H9 (cell line): ENCODE measurements around the gene TMED8. TPM values are rescaled to one million over a fixed set of nuclear protein-coding genes. Genes with fewer than 3 reads are reported as not detected.
A peak's percentile ranks its signal among the peaks of the same experiment; 100 is the strongest.

Source experiments
- DNase-seq: peaks from one replicate; pipeline ENCODE4 v3.0.0-alpha.2; 2017
- H2AFZ ChIP-seq: one replicate; pipeline ENCODE4 v1.6.1; 2013; ENCODE audit warnings: mild to moderate bottlenecking, low read length, control low read depth, moderate library complexity
- H2AK5ac ChIP-seq: 2 replicates; pipeline ENCODE4 v1.6.1; 2013; ENCODE audit warnings: low read length, control low read depth, mixed read lengths; ENCODE audit not compliant: insufficient read length
- H2BK120ac ChIP-seq: one replicate; pipeline ENCODE4 v1.6.1; 2013; ENCODE audit warnings: low read depth, mild to moderate bottlenecking, low read length, control low read depth, inconsistent platforms; ENCODE audit not compliant: poor library complexity, severe bottlenecking
- H2BK12ac ChIP-seq: 2 replicates; pipeline ENCODE4 v1.6.1; 2013; ENCODE audit warnings: low read length, control low read depth, mixed read lengths, low read depth; ENCODE audit not compliant: insufficient read length
- H2BK15ac ChIP-seq: 2 replicates; pipeline ENCODE4 v1.6.1; 2013; ENCODE audit warnings: low read depth, low read length, control low read depth
- H2BK20ac ChIP-seq: one replicate; pipeline ENCODE4 v1.6.1; 2013; ENCODE audit warnings: low read depth, mild to moderate bottlenecking, low read length, control low read depth, inconsistent platforms; ENCODE audit not compliant: poor library complexity, severe bottlenecking
- H2BK5ac ChIP-seq: 2 replicates; pipeline ENCODE4 v1.6.1; 2013; ENCODE audit warnings: low read length, control low read depth, mixed read lengths; ENCODE audit not compliant: insufficient read length
- H3K14ac ChIP-seq: 2 replicates; pipeline ENCODE4 v1.6.1; 2013; ENCODE audit warnings: low read length, control low read depth; ENCODE audit not compliant: insufficient read depth
- H3K18ac ChIP-seq: 2 replicates; pipeline ENCODE4 v1.6.1; 2013; ENCODE audit warnings: low read depth, mild to moderate bottlenecking, mixed read lengths, low read length, control low read depth; ENCODE audit not compliant: insufficient read length
- H3K23ac ChIP-seq: 2 replicates; pipeline ENCODE4 v1.6.1; 2013; ENCODE audit warnings: low read length, control low read depth, mixed read lengths, low read depth; ENCODE audit not compliant: insufficient read length
- H3K23me2 ChIP-seq: 2 replicates; pipeline ENCODE4 v1.6.1; 2013; ENCODE audit warnings: low read depth, mild to moderate bottlenecking, mixed read lengths, low read length, control low read depth; ENCODE audit not compliant: insufficient read length, poor library complexity, severe bottlenecking
- H3K27ac ChIP-seq: 2 replicates; pipeline ENCODE4 v1.5.1; 2013; ENCODE audit warnings: low read length, control low read depth, mixed read lengths, low read depth; ENCODE audit not compliant: insufficient read length
- H3K27me3 ChIP-seq: 2 replicates; pipeline ENCODE4 v1.6.1; 2013; ENCODE audit warnings: low read length, control low read depth, inconsistent platforms; ENCODE audit not compliant: insufficient read depth
- H3K4ac ChIP-seq: 2 replicates; pipeline ENCODE4 v1.6.1; 2013; ENCODE audit warnings: low read depth, mild to moderate bottlenecking, control low read depth, inconsistent platforms, low read length, moderate library complexity
- H3K4me1 ChIP-seq: 2 replicates; pipeline ENCODE4 v1.6.1; 2013; ENCODE audit warnings: low read length, control low read depth, inconsistent platforms; ENCODE audit not compliant: insufficient read depth
- H3K4me2 ChIP-seq: 2 replicates; pipeline ENCODE4 v1.6.1; 2013; ENCODE audit warnings: low read length, control low read depth, mixed read lengths; ENCODE audit not compliant: insufficient read length, insufficient read depth
- H3K56ac ChIP-seq: 2 replicates; pipeline ENCODE4 v1.6.1; 2013; ENCODE audit warnings: low read depth, mild to moderate bottlenecking, mixed read lengths, low read length, control low read depth; ENCODE audit not compliant: insufficient read length
- H3K79me1 ChIP-seq: 2 replicates; pipeline ENCODE4 v1.6.1; 2013; ENCODE audit warnings: low read depth, mild to moderate bottlenecking, moderate library complexity, low read length, control low read depth, inconsistent platforms; ENCODE audit not compliant: insufficient read depth, poor library complexity, severe bottlenecking
- H3K79me2 ChIP-seq: 2 replicates; pipeline ENCODE4 v1.6.1; 2013; ENCODE audit warnings: low read length, control low read depth, inconsistent platforms; ENCODE audit not compliant: insufficient read depth
- H3K9ac ChIP-seq: 2 replicates; pipeline ENCODE4 v1.6.1; 2013; ENCODE audit warnings: low read length, control low read depth, mixed read lengths; ENCODE audit not compliant: insufficient read length; ENCODE audit errors: extremely low read depth
- H3K9me3 ChIP-seq: one replicate; pipeline ENCODE4 v1.6.1; 2013; ENCODE audit warnings: low read depth, low read length, inconsistent platforms; ENCODE audit not compliant: control insufficient read depth
- H3T11ph ChIP-seq: one replicate; pipeline ENCODE4 v1.6.1; 2013; ENCODE audit warnings: mild to moderate bottlenecking, low read length, control low read depth, inconsistent platforms
- H4K20me1 ChIP-seq: one replicate; pipeline ENCODE4 v1.6.1; 2013; ENCODE audit not compliant: control insufficient read depth, insufficient read length, insufficient read depth
- H4K5ac ChIP-seq: 2 replicates; pipeline ENCODE4 v1.6.1; 2013; ENCODE audit warnings: low read depth, mild to moderate bottlenecking, mixed read lengths, low read length, control low read depth; ENCODE audit not compliant: insufficient read length
- H4K8ac ChIP-seq: replicated peaks from 2 replicates; pipeline ENCODE4 v1.6.1; 2013; ENCODE audit warnings: low read length, control low read depth, mixed read lengths, low read depth; ENCODE audit not compliant: insufficient read length
- H4K91ac ChIP-seq: 2 replicates; pipeline ENCODE4 v1.6.1; 2013; ENCODE audit warnings: low read depth, mild to moderate bottlenecking, moderate library complexity, mixed read lengths, low read length, control low read depth; ENCODE audit not compliant: insufficient read length
- H3K27ac Mint-ChIP-seq, 3 experiments: 2 replicates in 2 of 3; 3 replicates in 1 of 3; pipeline ENCODE4 v1.8.0; 2020 to 2021; ENCODE audit warnings: mixed read lengths in 3 of 3, mild to moderate bottlenecking in 1 of 3, moderate library complexity in 1 of 3
- H3K27me3 Mint-ChIP-seq: 2 replicates; pipeline ENCODE4 v1.8.0; 2021; ENCODE audit warnings: low read depth, mild to moderate bottlenecking, moderate library complexity, mixed read lengths
- H3K36me3 Mint-ChIP-seq, 3 experiments: 2 replicates in 2 of 3; 3 replicates in 1 of 3; pipeline ENCODE4 v1.8.0; 2020 to 2021; ENCODE audit warnings: low read depth in 3 of 3, mixed read lengths in 3 of 3; ENCODE audit not compliant: insufficient read depth in 1 of 3
- H3K4me1 Mint-ChIP-seq, 2 experiments: 2 replicates each; pipeline ENCODE4 v1.8.0; 2020; ENCODE audit warnings: mixed read lengths in 2 of 2
- H3K4me3 Mint-ChIP-seq, 2 experiments: 2 replicates in 1 of 2; 3 replicates in 1 of 2; pipeline ENCODE4 v1.8.0; 2020 to 2021; ENCODE audit warnings: mild to moderate bottlenecking in 2 of 2, mixed read lengths in 2 of 2, moderate library complexity in 1 of 2
- H3K9me3 Mint-ChIP-seq, 2 experiments: 2 replicates in 1 of 2; 3 replicates in 1 of 2; pipeline ENCODE4 v1.8.0; 2020; ENCODE audit warnings: mild to moderate bottlenecking in 2 of 2, mixed read lengths in 2 of 2, moderate library complexity in 1 of 2
- WGBS: extraction: QIAGEN DNeasy Blood & Tissue Kit; methylation state at CpG from one replicate; pipeline ENCODE4 v1.1.7; 2013; ENCODE audit warnings: missing lambda C conversion rate, low lambda C conversion rate, mixed read lengths; ENCODE audit not compliant: insufficient read length; ENCODE audit errors: extremely low coverage; 5-methylcytosine and 5-hydroxymethylcytosine counted together
- total RNA-seq: library from RNA; stranded (reverse); gene quantifications from 2 replicates; pipeline ENCODE4 v1.2.1, GENCODE V29; 2021
- TF ChIP-seq, protein P1 (sequence below): fragments of 200-600 bp; sonication (generic); conservative IDR thresholded peaks from 3 replicates; pipeline ENCODE4 v1.8.0; 2021; ENCODE audit warnings: antibody characterized with exemption, mild to moderate bottlenecking

TMED8 gene
- total RNA-seq, 1 experiment from 2014 or later = 9.5 TPM

DNA sequence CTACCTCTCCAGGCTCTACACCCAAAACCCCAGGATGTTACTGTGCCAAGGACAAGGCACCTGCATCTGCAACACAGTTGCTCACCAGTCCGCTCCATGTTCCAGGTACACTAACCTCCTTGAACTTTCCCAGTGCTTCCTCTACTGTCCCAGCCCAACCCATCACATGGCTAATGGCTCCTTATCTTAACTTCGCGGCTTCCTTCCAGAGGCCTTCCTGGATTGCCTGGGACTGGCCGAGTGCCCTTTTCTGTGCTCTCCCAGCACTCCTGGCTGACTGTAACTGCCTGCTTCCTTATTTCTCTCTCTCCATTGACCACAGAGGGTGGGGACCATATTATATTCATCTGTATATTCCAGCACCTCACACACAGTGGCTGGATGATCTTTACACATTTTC, 77.1 kb downstream of the TMED8 start:
- Histone ChIP-seq H4K8ac (no peak overlapping the region), H3K4ac (no peak overlapping the region), H3T11ph (no peak overlapping the region), H4K5ac (no peak overlapping the region), H2BK20ac (no peak overlapping the region), H3K27ac (no peak overlapping the region), H3K79me2 (no peaks in the 10 kb centered on the region), H3K23me2 (no peaks in the 10 kb centered on the region), H2AK5ac (no peak overlapping the region), H4K20me1 (no peaks in the 10 kb centered on the region), H3K4me1 (no peaks in the 10 kb centered on the region), H3K18ac (no peak overlapping the region), H2AFZ (no peak overlapping the region), H3K56ac (no peak overlapping the region), H3K9me3 (no peaks in the 10 kb centered on the region), H2BK12ac (no peak overlapping the region), H2BK120ac (no peak overlapping the region), H3K79me1 (no peaks in the 10 kb centered on the region), H4K91ac (no peak overlapping the region), H3K4me2 (no peak overlapping the region), H2BK5ac (no peak overlapping the region), H3K23ac (no peak overlapping the region), H3K14ac (no peak overlapping the region), H3K9ac (no peak overlapping the region), H2BK15ac (no peak overlapping the region), H3K27me3 (no peaks in the 10 kb centered on the region)
- TF ChIP-seq, protein P1, sequence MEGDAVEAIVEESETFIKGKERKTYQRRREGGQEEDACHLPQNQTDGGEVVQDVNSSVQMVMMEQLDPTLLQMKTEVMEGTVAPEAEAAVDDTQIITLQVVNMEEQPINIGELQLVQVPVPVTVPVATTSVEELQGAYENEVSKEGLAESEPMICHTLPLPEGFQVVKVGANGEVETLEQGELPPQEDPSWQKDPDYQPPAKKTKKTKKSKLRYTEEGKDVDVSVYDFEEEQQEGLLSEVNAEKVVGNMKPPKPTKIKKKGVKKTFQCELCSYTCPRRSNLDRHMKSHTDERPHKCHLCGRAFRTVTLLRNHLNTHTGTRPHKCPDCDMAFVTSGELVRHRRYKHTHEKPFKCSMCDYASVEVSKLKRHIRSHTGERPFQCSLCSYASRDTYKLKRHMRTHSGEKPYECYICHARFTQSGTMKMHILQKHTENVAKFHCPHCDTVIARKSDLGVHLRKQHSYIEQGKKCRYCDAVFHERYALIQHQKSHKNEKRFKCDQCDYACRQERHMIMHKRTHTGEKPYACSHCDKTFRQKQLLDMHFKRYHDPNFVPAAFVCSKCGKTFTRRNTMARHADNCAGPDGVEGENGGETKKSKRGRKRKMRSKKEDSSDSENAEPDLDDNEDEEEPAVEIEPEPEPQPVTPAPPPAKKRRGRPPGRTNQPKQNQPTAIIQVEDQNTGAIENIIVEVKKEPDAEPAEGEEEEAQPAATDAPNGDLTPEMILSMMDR = no peak
- DNase-seq = no peak
- no peak overlapping the region for H3K4me3 Mint-ChIP-seq
- no peaks in the 10 kb centered on the region for H3K9me3 Mint-ChIP-seq
- peak overlapping the region in 1 of 3 experiments; percentile 49; a peak in 1 of 7 replicates for H3K27ac Mint-ChIP-seq
- peaks cover 5% of the 10 kb centered on the region in 2 experiments for H3K4me1 Mint-ChIP-seq
- H3K36me3 Mint-ChIP-seq = peaks cover 7 to 38% (median 27%) of the 10 kb centered on the region in 3 experiments
- no CpG with 5 or more reads among the region's 4 CpGs for WGBS
- H3K27me3 Mint-ChIP-seq = no peaks in the 10 kb centered on the region
